Karpas-422 (cell line): Measurements from ENCODE around the gene BIVM. TPM values are rescaled to one million over a fixed set of nuclear protein-coding genes. Genes with fewer than 3 reads are reported as not detected.

Experiments
- DNase-seq: peaks from one replicate; pipeline ENCODE4 v3.0.0-alpha.2; 2015
- H2AFZ ChIP-seq: fragments of 200-600 bp; sonication (generic); 2 replicates; pipeline ENCODE4 v1.6.1; 2014; ENCODE audit warnings: antibody characterized with exemption, low read length, mixed read lengths
- H3K27ac ChIP-seq: fragments of 200-600 bp; sonication (generic); 2 replicates; pipeline ENCODE4 v1.5.1; 2014; ENCODE audit warnings: mild to moderate bottlenecking, low read length, moderate library complexity
- H3K27me3 ChIP-seq: fragments of 200-600 bp; sonication (generic); 2 replicates; pipeline ENCODE4 v1.6.1; 2014; ENCODE audit warnings: low read length, mixed read lengths
- H3K36me3 ChIP-seq: fragments of 200-600 bp; sonication (generic); 2 replicates; pipeline ENCODE4 v1.6.1; 2014; ENCODE audit warnings: low read length, mixed read lengths; ENCODE audit not compliant: insufficient read depth
- H3K4me1 ChIP-seq: fragments of 200-600 bp; sonication (generic); 2 replicates; pipeline ENCODE4 v1.6.1; 2014; ENCODE audit warnings: mild to moderate bottlenecking, low read length, mixed read lengths
- H3K4me2 ChIP-seq: fragments of 200-600 bp; sonication (generic); 2 replicates; pipeline ENCODE4 v1.6.1; 2014; ENCODE audit warnings: low read length, low read depth, mild to moderate bottlenecking; ENCODE audit not compliant: poor library complexity, severe bottlenecking
- H3K4me3 ChIP-seq: fragments of 200-600 bp; sonication (generic); 2 replicates; pipeline ENCODE4 v1.5.1; 2014; ENCODE audit warnings: mild to moderate bottlenecking, antibody characterized with exemption, low read length, mixed read lengths
- H3K79me2 ChIP-seq: fragments of 200-600 bp; sonication (generic); 2 replicates; pipeline ENCODE4 v1.6.1; 2014; ENCODE audit warnings: mild to moderate bottlenecking, low read length, mixed read lengths
- H3K9ac ChIP-seq: fragments of 200-600 bp; sonication (generic); 2 replicates; pipeline ENCODE4 v1.6.0; 2014; ENCODE audit warnings: low read length
- H3K9me2 ChIP-seq: fragments of 200-600 bp; sonication (generic), shearing (Covaris generic); replicated peaks from 2 replicates; pipeline ENCODE4 v1.6.0; 2014; ENCODE audit warnings: mild to moderate bottlenecking, low read length, moderate library complexity; ENCODE audit not compliant: insufficient read depth
- H3K9me3 ChIP-seq: fragments of 300-700, 200-600 bp; sonication (generic); 2 replicates; pipeline ENCODE4 v1.6.1; 2014; ENCODE audit warnings: low read length, mixed read lengths
- H4K20me1 ChIP-seq: fragments of 200-600 bp; sonication (generic); 2 replicates; pipeline ENCODE4 v1.6.1; 2014; ENCODE audit warnings: mild to moderate bottlenecking, antibody characterized with exemption, low read length, low read depth; ENCODE audit not compliant: insufficient read depth
- total RNA-seq: library from RNA; depleted of rRNA; stranded (reverse); fragments of >200 nt; shearing (Covaris generic); gene quantifications from 2 replicates; pipeline ENCODE4 v1.2.3, GENCODE V29; 2014; ENCODE audit warnings: low replicate concordance; rRNA removed

BIVM gene
- total RNA-seq, 1 experiment from 2014 or later: not detected

- Histone ChIP-seq H3K79me2 (no peaks in the 10 kb centered on the region), H3K4me2 (no peak overlapping the region), H2AFZ (no peak overlapping the region), H3K4me1 (no peaks in the 10 kb centered on the region), H4K20me1 (no peaks in the 10 kb centered on the region), H3K9ac (no peak overlapping the region), H3K27me3 (no peaks in the 10 kb centered on the region), H3K36me3 (no peaks in the 10 kb centered on the region), H3K4me3 (no peak overlapping the region), H3K27ac (no peak overlapping the region), H3K9me2 (no peaks in the 10 kb centered on the region), H3K9me3 (no peaks in the 10 kb centered on the region)
- DNase-seq: no peak
Measured at GRCh38 chr13:102881819-102882686, 83.1 kb downstream of the BIVM start.

Other genes with a start within 250 kb of the BIVM start
- gene TPP2, start 202.1 kb upstream of the BIVM start, total RNA-seq: 62.2 and 64.6 TPM in 2 replicates
- not detected in 2 replicates for gene METTL21C, start 104.1 kb upstream of the BIVM start, total RNA-seq
- gene TEX30, start 25.3 kb upstream of the BIVM start, total RNA-seq: 10.7 and 25.6 TPM in 2 replicates
- gene POGLUT2, start 143 bp upstream of the BIVM start, total RNA-seq: not detected in 2 replicates
- gene ERCC5, start 46.9 kb downstream of the BIVM start, total RNA-seq: 43.3 and 45.3 TPM in 2 replicates